ENCODE data around the gene TBCC. TPM values are rescaled to one million over a fixed set of nuclear protein-coding genes. Genes with fewer than 3 reads are reported as not detected.

Gene TBCC
- total RNA-seq, 1 donor from 2014 or later, result 53.4 TPM

Other genes starting within 250 kb of the TBCC start
- gene UBR2, start 182.1 kb downstream of the TBCC start, total RNA-seq, result 37.6 and 39.5 TPM in 2 replicates
- 0.17 and 2.0 TPM in 2 replicates for gene PRPH2, start 23.5 kb downstream of the TBCC start, total RNA-seq
- 4.9 and 6.8 TPM in 2 replicates for gene BICRAL, start 35.9 kb upstream of the TBCC start, total RNA-seq
- gene RPL7L1, start 133.5 kb upstream of the TBCC start, total RNA-seq, result 150 and 174 TPM in 2 replicates
- not detected in 2 replicates for gene PTCRA, start 169.9 kb upstream of the TBCC start, total RNA-seq
- gene CNPY3, start 183.4 kb upstream of the TBCC start, total RNA-seq, result 36.1 and 43.4 TPM in 2 replicates
- gene GNMT, start 214.7 kb upstream of the TBCC start, total RNA-seq, result 0.23 TPM in 1 of 2 replicates, not detected in the other
- gene PEX6, start 233.1 kb upstream of the TBCC start, total RNA-seq, result 19.1 and 45.8 TPM in 2 replicates
- 37.3 and 45.6 TPM in 2 replicates for gene PPP2R5D, start 238.5 kb upstream of the TBCC start, total RNA-seq